Activated CD8-positive, alpha-beta memory T cell treated with anti-CD3 and anti-CD28 coated beads for 24 hours (primary cell): Measurements from ENCODE around the gene SYNPR.

Source experiments
- DNase-seq: peaks from one replicate; pipeline ENCODE4 v3.0.0-alpha.2; 2020

Gene SYNPR

DNA sequence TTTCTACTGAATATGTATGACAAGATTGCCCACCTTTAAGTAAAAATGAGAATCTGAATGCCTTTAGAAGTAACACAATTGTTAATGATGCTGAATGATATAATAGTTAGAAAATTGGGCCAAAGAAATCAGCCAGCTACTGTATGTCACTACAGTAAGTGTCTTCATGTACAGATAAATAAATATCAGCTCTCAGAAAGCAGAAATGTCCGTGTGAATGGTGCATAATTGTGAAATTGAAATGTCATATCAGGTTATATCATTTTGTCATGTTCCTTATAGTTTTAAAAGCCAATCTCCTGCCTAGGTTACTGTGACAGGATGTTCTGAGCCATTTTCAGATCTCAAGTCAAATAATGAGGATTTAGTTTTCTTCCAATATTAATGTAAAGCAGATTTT is 283.8 kb downstream of the SYNPR start:
- DNase-seq: no peak

DNA sequence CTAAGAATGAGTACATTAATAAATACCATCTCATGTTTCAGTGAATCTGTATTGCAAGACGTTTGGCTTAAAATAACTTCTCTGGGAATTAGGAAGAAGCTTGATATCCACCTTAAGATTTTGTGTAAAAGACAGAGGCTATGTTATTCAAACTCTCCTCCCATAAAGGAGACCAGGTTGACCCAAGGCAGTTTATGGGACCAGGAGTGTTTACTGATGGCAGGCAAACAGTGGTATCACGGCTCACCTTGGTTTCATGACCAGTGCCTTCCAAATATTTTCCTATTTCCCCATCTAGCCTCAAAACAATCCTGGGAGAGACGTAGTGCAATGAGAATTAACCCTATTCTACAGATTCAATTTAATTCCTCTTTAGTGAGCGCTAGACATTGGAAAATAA is 284.2 kb downstream of the SYNPR start:
- DNase-seq: no peak

DNA sequence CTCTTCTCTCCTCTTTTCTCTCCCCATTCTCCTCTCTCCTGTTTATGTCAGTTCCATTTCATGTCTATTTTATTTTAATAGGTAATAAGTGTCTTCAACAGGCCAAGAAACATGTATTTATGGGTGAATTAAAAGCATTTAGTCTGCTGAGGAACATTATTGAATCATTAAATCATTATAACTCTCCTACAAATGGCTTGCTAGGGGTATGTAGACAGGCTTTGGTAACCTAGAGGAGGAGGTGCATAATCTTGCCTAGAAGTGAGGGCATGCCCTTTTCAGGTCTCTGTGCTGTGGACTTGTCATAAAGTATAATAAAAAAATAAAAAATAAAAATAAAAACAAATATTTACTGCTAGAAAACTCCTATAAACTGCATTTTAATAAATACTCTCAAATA is 285.5 kb downstream of the SYNPR start:
- DNase-seq: no peak

DNA sequence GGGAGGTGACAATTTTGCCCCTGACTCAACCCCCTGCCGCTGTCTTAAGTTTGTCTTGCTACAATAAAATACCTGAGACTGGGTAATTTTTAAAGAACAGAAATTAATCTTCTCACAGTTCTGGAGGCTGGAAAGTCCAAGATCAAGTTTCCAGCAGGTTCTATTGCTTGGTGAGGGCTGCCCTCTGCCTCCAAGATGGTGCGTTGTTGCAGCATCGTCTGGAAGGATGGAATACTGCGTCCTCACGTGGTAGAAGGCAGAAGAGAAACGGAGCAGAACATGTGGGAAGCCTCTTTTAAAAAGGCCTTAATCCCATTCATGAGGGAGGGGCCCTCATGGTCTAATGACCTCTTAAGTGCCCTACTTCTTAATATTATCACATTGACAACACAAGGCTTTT is 287.1 kb downstream of the SYNPR start:
- DNase-seq: no peak

DNA sequence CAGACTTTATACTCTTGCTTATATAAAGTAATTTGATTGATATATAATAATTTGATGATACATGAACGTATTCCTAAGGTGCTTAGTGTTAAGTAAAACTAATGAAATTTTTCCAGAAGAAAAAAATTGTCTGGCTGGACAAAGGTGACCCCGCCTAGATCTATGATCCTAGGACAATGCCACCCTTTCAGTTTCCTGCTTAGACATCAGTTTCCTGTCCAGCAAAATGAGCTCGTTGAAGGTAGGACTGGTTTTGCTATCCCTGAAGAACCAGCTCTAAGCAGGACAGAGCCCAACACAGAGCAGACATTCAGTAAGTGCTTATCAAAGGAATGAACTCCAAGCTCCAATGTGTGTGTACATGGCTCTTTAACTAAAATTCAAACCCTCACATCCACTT is 293.6 kb downstream of the SYNPR start:
- DNase-seq: no peak

DNA sequence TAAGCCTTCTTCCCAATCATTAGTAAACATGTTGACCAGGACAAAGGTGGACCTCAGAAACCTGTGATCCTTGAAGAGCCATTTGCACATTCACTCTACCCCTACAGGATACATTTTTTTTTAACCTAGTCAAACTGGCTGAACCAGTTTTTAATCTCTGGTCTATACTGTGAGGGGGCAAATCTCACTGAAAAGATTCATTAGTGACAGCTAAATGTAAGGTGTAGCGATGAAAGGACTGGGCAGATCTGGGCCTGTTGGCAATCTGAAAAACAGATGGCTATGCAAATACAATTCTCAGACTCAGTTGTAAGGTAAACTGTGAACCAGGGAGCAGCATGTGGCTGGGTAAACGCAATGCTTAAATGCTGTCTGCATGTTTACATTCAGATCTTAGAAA is 298.7 kb downstream of the SYNPR start:
- DNase-seq: no peak

DNA sequence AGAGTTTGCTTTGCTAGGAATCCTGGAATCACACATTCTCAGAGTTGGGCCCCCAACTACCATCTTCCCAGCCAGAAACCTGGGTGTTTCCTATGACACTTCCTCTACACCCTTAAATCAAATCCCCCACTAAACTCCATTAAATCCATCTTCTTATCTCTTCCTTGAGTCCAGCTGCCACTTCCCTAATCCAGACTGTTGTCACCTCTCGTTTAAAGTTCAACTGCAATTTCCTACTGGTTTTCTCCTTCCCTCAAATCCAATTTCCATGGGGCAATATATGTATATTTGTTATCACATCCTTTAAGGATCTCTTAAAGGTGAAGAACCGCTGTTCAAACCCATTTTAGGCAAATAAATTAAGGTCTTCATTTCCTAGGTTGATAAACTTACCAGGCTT is 300.8 kb downstream of the SYNPR start:
- no peak for DNase-seq

DNA sequence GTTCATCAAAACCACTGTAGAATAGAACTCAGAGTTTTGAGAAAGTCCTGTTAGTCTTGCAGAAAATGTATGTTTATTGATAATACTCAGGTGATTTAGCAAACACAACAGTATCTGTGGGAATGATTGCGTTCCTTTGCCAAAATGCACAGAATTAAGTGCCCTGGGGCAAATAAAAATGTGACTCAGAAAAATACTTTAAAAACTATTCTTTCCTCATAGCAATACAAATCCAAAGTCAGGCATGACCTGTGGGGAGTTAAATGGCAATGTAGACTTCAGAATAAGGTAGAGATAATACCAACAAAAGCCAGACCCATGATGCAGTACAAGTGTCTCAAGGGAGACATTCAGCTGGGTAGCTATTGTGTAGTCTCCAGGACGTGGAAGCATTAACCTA is 302.0 kb downstream of the SYNPR start:
- no peak for DNase-seq

DNA sequence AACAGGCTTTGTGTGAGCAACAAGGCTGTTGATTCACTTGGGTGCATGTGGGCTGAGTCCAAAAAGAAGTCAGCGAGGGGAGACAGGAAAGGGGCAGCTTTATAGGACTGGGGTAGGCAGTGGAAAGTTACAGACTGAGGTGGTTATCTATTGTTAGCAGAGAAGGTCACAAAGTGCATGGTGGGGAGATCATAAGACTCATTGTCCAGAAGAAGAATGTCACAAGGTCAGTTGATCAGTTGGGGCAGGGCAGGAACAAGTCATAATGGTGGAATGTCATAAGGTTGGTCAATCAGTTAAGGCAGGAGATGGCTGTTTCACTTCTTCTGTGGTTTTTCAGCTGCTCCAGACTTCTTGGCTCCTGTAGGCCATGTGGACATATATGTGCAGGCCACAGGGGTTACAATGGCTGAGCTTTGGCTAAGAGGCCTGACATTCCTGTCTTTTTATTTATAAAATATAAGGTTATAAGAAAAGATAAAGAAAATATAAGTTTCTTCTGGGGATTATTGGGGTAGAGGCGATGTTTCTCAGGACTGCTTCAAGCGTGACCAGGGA is 304.9 kb downstream of the SYNPR start:
- DNase-seq: no peak

DNA sequence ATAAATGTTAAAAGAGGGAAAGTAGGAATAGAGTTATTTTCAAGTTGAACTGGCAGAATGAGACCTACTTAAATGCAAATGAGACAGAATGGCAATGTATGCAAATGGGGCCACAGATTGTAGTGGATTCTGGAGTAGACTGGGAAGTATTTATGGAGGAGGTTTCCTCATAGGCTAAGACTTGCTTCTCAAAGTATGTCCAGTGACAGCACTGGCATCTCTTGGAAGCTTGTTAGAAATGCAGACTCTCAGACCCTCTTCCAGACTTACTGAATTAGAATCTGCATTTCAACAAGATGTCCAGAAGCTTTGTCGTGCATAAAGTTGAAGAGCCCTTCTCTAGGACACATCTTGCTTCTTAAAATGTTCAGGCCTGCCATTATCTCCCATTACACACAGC is 306.6 kb downstream of the SYNPR start:
- DNase-seq: no peak

DNA sequence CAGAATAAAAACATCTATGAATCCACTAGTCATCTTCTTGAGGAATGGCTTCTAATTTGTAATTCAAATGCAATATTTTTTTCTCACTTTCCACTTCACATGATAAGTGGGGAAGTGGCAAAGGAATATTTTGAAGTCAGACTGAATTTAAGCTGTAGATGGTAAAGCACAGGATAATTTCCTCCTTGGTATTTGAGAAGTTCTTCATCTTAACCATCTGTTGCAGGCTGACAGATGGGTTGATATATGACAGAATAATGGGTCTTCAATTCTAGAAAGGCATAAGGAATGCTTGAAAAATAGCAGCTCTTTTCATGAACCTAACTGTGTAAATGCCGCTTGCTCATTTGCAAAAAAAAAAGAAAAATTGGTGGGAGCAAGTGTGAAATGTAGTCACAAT is 307.8 kb downstream of the SYNPR start:
- no peak for DNase-seq

DNA sequence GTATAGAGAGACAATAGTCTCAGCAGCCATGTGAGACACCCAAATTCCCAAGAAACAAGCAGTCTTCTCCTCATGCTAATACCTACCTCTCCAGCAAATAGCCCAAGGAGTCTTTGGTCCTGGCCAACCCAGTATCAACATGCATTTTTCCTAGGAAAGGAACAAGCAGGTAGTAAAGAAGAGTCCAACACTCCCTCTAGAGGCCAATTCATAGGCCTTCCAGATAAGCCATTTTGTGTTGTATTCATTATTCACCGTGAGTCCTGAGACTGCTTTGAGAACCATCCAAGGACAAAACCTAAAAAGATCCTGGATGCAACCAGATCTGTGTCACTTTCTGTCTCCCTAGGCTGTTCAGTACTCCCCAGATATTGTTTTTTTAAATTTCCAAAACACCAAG is 310.8 kb downstream of the SYNPR start:
- no peak for DNase-seq

DNA sequence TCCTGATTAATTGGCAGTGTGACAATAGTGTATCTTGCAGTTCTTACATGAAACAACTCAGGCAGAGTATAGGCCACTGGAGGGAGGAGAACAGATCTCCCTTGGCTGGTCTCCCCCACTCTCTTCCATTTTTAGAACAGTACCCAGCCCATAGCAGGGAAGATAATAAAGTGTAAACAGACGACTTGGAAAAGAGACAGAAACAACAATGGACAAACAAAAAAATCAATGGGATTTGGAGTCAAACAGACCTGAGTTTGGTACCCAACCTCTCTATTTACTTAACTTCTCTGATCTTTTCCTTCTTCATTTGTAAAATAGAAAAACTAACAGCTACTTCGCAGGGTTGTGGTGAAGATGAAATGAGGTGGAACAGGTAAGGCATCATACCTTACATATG is 315.7 kb downstream of the SYNPR start:
- no peak for DNase-seq

DNA sequence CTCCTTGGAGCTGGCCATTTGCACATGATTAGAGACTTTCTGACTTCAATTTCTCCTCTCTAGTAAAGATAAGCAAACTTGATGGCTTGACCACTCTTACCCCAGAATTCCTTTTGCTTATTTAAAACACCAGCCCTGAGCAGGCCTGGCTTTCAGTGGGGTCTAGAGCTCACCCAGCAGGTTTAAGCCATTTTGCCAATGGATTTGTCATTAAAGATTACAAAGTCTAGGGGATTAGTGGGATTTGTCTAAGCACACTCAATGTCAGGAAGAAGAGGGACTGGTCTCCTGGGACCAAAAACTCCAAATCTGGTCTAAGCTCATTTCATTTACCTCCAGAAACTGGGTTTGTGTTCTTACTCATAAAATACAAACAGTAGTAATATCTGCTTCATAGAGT is 317.1 kb downstream of the SYNPR start:
- no peak for DNase-seq

DNA sequence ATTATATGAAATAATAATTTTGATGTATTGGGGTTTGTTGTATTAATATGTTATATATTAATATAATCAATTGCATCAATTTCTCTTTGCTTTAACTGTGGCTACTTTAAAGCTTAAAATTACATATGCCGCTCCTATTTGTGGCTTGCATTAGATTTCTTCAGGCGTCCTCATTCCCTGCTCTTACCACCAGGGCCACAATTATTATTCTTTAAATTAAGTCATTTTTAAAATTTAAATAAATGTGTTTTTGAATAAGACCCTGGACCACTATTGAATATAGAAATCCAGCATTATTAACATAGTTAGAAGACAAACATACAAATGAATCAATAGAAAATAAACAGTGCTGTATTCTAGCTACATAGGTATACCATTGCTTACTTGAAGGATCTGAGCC is 318.9 kb downstream of the SYNPR start:
- DNase-seq: no peak

DNA sequence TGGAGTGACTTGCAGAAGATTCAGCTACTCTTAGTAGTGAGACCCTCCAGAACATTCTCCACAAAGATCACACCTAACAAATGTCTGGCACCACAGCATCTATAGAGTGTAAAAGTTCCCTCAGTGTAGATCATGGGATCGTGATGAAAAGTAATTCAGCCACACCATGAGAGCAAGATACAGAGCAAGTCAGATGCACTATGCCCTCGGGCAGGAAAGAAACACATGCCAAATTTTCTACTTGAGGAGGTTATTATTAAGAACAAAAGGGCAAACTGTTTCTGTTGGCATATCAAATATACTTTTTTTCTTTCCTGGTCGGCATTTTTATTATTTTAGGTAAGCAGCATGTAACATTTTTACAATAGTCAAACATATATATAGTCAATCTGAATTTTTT is 329.6 kb downstream of the SYNPR start:
- no peak for DNase-seq

DNA sequence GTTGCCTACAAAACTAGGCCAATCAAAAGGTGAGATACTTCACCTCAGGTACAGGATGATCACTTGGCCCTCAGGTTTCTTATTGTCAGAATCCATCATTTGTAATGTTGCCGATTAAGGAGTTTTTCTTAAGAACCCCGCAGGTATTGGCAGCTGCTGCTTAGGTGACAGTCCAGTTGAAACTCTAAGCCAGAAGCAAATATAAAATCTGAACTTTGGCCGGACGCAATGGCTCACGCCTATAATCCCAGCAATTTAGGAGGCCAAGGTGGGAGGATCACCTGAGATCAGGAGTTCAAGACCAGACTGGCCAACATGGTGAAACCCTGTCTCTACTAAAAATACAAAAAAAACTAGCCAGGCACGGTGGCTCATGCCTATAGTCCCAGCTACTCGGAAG is 331.3 kb downstream of the SYNPR start:
- DNase-seq: no peak

DNA sequence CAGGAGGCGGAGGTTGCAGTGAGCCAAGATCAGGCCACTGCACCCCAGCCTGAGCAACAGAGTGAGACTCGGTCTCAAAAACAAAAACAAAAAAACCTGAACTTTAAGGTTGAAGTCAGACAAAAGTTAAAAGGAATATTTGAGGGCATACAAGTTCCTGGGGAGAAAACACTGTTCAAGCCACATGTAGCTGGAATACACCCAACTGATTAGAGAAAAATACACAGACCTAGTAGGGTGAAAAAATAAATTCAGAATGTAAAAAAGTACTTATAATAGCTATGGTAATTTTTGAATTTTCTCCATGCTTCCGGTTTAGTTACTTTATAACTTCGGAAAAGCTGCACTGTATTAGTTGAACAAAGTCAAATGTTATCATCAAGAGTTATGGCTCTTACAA is 331.7 kb downstream of the SYNPR start:
- DNase-seq: no peak

DNA sequence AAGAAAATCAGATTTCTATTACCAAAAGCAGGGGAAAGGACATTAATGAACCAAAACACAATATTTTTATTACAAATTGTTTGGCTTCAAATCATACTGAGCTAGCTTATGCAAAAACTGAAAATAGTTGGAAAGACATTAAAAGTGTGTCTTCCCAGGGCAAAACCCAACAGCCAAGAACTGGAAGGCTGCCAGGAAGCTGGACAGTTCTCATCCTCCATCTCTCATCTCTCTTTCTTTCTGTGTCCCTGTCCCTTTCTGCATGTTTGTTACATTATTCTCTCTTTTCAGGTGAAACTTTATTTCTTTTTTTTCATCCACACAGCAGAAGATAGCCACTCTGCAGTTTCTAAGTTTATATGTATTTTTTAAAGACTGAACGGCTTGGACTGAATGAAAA is 333.3 kb downstream of the SYNPR start:
- no peak for DNase-seq

DNA sequence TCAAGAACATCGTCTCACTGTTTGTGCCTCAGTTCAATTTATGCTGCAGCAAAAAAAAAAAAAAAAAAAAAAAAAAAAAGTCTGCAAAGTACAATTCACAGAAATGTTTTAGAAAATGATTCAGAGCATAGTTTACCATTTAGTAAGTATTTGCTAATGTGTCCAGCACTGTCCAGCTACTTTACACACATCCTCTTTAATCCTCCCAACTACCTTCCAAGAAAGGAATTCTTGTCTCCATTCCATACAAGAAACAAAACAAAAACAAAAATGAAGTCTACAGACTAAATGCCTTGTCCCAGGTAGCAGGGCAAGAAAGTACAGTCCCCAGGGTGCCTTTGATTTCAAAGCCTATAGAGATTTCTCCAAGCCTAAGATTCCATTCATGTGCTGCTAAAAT is 335.5 kb downstream of the SYNPR start:
- DNase-seq: no peak

DNA sequence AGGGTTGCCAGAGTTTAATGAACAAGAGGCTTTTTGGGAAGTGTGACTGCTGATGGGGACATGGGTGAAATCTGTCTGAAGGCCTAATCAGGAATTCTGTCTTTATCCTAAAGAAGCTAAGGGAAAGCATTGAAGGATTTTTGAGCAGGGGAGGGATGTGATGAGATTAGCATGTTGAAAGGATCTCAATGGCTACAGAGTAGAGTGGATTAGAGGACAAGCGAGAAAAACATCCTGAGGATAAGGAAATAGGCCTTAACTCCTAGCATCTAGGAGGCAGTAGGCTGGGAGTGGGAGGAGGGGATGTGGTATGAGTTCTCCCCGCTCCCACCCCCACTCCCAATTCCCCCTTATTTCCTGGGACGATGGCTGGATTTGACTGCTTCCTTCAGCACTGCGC is 339.3 kb downstream of the SYNPR start:
- no peak for DNase-seq

DNA sequence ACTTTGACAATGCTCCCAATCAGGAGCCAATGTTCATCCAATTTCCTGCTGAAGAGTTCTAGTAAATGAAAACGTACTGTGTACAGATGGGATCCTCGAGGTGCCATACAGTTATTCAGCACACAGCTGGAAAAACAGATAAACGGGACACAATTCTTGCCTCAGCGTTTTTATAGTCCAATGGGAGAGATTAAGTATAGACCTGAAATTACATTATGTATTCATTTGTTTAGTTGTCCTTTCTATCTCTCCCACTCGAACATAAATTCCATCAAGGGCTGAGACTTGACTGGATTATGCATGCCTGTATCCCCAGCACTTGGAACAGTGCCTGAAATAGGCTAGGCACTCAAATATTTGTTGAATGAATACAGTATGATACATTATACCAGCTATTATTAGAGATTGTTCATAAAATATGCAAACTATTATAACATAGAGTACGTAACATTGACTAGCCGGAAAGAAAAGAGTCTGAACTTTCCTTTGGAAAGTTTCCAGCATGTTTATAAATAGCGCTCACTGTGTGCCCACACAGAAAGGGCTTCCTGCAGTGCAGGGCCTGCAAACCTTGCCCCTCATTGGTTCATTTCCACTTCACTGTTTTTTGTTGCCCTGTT is 346.9 kb downstream of the SYNPR start:
- no peak for DNase-seq

DNA sequence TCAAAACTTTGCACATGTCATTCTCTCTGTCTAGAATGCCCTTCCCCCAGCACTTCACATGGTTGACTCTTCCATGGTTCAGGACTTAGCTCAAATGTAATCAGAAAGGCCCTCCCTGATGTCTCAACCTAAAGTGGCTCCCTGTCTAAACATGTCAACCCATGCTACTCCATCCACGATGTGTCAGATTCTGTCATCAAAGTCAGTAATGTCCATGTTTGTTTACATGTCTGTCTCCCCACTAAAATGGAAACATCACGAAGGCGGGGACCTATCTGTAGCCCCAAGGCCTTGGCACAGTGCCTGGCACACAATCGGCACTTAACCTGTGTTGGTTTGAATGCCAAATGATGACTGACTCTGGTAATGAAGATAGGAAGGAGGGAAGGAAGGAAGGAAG is 353.6 kb downstream of the SYNPR start:
- DNase-seq: no peak

DNA sequence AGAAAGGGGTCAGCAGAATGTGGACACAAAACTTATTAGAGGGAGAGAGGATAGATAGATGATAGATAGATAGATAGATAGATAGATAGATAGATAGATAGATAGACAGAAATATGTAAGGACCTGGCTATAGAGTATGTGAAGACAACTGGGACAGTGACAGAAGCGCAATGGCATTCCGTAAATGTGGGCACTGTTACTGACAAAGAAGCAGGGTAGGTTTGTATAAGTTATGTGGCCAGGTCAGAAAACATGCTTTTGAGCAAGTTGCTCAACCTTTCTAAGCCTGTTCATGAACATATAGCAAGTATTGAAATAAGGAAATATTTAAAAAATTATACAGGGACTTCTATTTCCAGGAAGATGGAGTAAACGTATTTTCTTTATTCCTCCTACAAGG is 357.1 kb downstream of the SYNPR start:
- DNase-seq: no peak

DNA sequence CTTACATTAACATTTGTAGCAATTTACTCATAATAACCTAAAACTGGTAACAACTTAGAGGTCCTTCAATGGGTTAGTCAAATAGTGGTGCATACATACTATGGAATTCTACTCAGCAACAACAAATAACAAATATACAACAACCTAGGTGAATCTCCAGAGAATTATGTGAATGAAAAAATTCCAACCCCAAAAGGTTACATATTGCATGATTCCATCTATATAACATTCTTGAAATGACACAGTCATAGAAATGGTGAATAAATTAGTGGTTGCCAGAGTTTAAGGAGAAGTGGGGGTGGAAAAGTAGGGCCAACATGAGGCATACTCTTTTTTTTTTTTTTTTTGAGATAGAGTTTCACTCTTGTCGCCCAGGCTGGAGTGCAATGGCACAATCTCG is 361.7 kb downstream of the SYNPR start:
- no peak for DNase-seq

DNA sequence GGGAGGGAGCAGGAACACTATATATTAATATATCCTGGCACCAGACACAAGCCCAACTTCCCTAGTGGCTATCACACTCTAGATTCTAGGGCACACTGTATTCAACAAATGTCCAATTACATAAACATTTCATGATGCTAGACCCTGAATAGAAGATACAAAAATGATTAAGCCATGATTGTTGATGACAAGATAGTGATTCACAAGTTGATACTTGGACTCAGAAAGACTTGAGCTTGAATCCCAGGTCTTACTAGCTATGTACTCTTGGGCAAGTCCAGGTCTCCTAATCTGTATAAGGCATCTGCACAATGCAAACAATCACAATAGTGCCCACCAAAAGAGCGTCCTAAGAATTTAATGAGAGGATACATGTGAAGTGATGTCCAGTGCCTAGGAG is 364.4 kb downstream of the SYNPR start:
- no peak for DNase-seq
